ENCODE data around the gene IL21R.
"Not testable (repeated sequence)": the region's sequence is repeated elsewhere in the genome, so short reads cannot be mapped to it uniquely, and the experiment has no call there.

The IL21R gene

GRCh38 chr16:27426423-27427408 lies 24.7 kb downstream of the IL21R start:
- DNase-seq (ENCODE audit: low read depth in 2 of 2), result peak in 1 of 2 donors; percentile 69

DNA sequence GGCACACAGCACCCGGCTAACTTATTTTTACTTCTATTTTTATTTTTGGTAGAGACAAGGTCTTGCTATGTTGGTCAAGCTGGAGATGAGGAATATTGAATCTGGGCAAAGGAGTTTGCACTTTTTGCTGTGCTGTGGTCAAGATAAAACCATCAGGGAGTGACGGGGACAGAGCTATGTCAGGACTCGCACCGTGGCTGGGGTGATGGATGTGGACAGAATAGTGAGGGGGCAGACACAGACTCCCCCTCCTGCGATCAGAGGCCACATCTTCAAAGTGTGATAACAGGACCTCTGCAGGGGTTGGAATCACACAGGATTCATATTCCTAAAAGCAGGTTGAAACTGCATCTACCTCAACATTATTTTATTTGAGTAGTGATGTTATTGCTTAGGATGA lies 25.6 kb downstream of the IL21R start:
- no peak for DNase-seq (ENCODE audit: low read depth in 2 of 2)

GRCh38 chr16:27428026-27428785 lies 26.2 kb downstream of the IL21R start:
- DNase-seq (ENCODE audit: low read depth in 2 of 2), result no peak

DNA sequence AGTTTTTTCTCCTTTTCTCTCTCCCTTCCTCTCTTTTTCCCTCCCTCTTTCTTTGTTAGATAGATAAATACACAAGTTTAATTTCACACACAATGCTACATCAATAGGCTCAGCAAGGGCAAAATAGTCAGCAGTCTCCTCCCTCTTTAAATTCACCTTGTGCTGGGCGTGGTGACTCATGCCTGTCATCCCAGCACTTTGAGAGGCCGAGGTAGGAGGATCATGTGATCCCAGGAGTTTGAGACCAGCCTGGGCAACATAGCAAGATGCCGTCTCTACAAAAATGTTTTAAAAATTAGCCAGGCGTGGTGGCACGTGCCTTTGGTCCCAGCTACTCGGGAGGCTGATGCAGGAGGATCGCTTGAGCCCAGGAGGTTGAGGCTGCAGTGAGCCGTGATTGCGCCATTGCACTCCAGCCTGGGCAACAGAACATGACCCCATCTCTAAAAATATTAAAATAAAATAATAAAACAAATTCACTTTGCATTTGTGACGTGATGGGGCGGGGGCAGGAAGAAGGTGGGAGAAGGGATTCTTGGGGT lies 27.4 kb downstream of the IL21R start:
- DNase-seq (ENCODE audit: low read depth in 2 of 2), result no peak

DNA sequence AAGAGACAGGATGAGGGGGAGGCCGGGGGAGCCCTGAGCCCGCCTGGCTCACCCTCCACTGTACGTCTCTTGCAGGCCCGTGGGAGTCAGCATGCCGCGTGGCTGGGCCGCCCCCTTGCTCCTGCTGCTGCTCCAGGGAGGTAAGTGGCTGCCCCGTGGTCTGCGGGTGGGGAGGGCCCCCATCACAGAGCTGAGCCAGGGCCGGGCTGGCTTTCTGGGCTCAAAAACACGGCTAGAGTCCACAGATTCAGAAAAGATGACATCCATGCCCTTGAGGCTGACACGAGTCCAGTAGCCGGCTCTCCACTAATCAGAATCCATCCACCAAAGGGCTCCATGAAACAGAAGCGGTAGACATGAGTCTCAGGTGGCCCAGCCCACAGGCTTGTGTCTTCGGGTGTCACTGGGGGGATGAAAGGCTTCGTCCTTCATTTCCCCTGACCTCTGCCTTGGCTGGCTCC lies 28.0 kb downstream of the IL21R start:
- DNase-seq (ENCODE audit: low read depth in 2 of 2), result no peak

DNA sequence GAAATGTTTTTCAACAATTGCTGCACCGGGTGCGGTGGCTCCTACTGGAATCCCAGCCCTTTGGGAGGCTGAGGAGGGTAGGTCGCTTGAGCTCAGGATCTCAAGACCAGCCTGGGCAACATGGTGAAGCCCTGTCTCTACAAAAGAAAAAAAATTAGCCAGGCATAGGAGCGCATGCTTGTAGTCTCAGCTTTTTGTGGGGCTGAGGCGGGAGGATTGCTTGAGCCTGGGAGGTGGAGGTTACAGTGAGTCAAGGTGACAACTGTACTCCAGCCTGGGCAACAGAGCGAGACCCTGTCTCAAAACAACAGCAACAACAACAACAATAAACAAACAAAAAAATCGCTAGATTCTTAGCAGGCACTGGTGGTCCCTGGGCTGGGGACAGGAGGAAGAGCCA lies 28.5 kb downstream of the IL21R start:
- no peak for DNase-seq (ENCODE audit: low read depth in 2 of 2)

GRCh38 chr16:27430923-27431484 lies 29.0 kb downstream of the IL21R start:
- DNase-seq (ENCODE audit: low read depth in 2 of 2), result no peak

DNA sequence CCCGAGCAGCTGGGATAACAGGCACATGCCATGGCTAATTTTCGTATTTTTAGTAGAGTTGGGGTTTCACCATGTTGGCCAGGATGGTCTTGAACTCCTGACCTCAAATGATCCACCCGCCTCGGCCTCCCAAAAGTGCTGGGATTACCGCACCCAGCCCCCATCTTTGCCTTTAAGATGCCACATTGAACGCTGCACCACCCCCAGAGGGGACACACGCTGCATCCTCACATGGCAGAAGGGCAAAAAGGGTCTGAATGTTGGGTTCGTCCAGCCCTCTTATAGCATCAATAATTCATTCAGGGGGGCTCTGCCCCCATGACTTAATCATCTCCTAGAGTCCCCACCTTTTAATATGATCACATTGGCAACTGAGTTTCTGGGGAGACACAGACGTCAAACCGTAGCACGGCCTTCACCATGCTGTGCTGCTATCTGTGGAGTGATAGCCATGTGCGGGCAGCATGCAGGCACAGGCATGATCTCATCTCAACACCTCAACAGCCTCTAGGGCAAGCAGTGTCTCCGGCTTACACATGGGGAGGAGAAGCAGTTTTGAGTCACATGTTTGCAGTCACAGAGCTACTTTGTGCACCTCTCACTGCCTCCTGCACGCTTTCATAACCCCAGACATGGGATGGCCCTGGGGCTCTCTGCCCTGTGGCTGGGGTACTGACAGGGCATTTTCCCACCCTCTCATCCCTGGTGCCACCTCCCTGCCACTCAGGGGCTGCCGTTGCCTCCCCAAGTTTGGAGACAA lies 30.0 kb downstream of the IL21R start:
- DNase-seq (ENCODE audit: low read depth in 2 of 2), result no peak

DNA sequence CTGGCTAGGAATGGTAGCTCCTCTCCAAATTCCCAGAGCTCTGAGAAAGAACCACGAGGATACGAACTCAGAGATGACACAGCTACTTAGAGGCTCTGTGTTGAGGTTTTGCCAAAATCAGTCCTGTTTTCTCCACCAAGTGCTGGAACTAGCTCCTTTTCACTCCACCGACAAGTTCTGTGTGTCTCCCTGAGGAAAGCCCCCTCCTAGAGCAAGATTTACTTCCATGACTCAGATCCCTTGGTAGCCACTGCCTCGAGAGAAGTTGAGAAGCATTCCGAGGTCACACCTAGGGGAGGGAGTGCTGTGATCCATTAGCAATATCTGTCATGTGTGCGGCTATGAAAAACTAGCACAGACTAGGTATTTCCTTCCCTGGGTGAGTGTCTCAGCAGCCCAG lies 30.6 kb downstream of the IL21R start:
- DNase-seq (ENCODE audit: low read depth in 2 of 2), result no peak

DNA sequence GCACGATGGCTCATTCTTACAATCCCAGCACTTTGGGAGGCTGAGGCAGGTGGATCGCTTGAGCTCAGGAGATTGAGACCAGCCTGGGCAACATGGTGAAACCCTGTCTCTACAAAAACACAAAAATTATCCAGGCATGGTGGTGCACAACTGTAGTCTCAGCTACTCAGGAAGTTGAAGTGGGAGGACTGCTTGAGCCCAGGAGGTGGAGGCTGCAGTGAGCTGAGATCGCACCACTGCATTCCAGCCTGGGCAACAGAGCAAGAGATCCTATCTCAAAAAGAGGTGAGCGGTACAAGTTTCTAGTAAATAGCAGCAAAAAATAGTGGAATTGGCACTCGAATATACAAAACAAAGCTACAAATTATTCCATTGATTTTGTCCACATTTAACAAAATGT lies 31.2 kb downstream of the IL21R start:
- DNase-seq (ENCODE audit: low read depth in 2 of 2), result not testable (repeated sequence)

- DNase-seq (ENCODE audit: low read depth in 2 of 2), result no peak
These were observed 31.7 kb downstream of the IL21R start for GRCh38 chr16:27433636-27434035.

DNA sequence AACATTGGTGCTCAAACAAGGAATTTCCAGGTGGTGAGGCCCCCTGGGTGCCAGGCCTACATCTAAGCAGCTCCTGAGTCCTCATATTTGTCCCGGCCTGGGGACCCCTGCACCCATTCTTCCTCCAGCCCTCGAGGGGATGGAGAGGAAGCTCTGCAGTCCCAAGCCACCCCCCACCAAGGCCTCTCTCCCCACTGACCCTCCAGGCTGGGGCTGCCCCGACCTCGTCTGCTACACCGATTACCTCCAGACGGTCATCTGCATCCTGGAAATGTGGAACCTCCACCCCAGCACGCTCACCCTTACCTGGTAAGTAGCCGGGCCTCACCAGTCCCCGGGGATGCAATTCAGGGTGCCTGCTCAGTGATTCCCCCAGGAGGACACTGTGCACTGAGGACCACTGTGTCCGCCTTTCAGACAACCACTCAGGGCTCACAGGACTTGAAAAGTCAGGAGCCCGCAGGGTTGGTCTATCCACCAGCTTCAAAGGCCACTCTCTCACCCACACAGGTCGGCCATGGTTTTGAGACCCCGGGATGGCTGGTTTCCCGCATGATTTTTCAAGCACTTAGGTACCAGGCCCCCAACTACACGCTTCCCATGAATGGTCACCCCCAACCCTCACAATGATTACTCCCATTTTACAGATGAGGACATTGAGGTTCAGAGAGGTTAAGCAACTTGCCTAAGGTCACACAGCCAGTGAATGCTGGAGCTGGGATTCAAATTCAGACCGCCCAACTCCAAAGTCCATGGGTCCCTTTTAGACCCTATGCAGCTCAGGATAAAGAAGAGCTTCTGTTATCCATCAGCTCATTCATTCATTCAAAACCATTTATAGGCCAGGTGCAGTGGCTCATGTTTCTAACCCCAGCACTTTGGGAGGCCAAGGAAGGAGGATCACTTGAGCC lies 32.4 kb downstream of the IL21R start:
- no peak for DNase-seq (ENCODE audit: low read depth in 2 of 2)

DNA sequence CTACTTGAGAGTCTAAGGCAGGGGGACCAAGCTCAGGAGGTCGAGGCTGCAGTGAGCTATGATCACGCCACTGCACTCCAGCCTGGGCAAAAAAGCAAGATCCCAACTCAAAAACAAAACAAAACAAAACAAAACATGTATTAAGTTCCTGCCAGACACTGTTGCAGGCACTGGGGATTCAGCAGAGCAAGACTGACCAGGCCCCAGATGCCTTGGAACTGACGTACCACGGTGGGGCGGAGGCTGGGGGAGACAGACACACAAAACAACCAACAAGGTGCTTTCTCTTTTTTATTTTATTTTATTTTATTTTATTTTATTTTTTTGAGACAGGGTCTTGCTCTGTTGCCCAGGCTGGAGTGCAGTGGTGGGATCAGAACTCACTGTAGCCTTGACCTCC lies 33.2 kb downstream of the IL21R start:
- DNase-seq (ENCODE audit: low read depth in 2 of 2), result not testable (repeated sequence)

- DNase-seq (ENCODE audit: low read depth in 2 of 2), result no peak
These were observed 34.1 kb downstream of the IL21R start for GRCh38 chr16:27436065-27436464.

DNA sequence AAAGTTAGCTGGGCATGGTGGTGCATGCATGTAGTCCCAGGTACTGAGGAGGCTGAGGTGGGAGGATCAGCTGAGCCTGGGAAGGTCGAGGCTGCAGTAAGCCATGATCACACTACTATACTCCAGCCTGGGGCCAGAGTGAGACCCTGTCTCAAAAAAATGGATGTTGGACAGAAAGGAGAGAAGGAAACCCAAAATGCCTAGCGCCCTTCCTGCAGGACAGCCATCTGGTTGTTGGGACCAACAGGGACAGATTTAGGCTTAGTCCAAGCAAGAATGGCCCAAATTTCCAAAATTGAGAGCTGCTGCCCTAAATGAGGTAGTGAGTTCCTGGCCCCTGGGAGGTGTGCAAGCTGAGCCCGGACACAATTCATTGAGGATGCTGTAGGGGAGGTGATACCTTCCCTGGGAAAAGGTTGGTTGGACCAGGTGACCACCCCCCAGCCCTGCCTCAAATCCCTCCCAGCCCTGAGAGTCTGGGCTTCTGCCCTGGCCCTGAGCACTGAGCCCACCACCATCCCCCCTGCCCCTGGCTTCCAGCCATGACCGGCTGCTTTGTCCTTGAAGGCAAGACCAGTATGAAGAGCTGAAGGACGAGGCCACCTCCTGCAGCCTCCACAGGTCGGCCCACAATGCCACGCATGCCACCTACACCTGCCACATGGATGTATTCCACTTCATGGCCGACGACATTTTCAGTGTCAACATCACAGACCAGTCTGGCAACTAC lies 35.1 kb downstream of the IL21R start:
- no peak for DNase-seq (ENCODE audit: low read depth in 2 of 2)

- no peak for DNase-seq (ENCODE audit: low read depth in 2 of 2)
These were observed 36.0 kb downstream of the IL21R start for GRCh38 chr16:27437946-27438345.

DNA sequence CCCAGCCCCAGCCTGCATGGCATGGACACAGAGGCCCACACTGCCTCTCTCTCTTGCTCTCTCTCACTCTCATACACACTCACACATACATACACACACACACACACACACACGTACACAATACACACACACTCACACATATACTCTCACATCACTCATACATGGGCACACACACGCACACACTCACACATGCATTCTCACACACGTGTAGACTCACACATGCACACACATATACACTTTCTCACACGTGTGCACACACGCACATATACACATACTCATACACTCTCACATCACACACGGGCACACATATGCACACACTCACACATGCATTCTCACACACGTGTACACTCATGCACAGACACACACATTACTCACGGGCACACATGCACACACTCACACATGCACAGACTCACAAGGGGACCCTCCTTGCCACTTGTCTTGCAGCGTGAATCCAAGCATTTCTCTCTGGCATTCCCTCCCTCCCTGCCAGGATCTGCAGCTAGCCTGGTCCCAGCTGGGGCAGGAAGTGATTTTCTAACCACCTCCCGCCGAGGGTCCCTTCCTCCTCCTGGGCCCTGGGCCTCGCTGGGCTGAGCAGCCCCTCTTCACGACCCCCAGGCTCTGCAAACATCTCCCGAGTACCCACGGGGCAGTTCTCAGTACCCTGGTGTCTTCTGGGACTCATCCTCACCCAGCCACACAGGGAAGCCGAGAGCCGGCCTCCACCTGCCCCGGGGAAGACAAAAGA lies 37.5 kb downstream of the IL21R start:
- DNase-seq (ENCODE audit: low read depth in 2 of 2), result no peak

DNA sequence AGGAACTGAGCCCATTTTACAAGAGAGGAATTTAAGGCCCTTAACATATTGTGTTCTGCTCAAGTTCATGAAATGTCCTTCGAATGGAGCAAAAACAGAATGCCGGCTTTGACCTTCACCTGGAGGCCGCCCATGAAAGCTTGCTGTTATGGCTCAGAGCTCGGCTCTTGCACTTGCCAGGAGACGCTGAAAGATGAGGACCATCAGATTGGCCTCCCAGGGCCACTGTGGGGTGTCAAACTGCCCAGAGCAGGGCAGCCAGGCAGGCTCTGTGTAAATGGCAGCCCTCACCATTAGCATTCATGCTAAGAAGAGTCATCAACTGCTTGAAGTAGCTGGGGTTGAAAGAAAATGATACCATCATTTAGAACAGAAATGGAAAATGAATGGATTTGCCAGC lies 39.3 kb downstream of the IL21R start:
- DNase-seq (ENCODE audit: low read depth in 2 of 2), result no peak

- DNase-seq (ENCODE audit: low read depth in 2 of 2), result no peak
These were observed 40.0 kb downstream of the IL21R start for GRCh38 chr16:27441998-27442397.

Data from stimulated activated CD8-positive, alpha-beta memory T cell treated with anti-CD3 and anti-CD28 coated beads, Interleukin-2, amount 100 ng/mL, for 48 hours (primary cell).